Fibroblast of the aortic adventitia (primary cell): ENCODE results near the gene ANKLE2. TPM values are rescaled to one million over a fixed set of nuclear protein-coding genes. Genes with fewer than 3 reads are reported as not detected.
A peak's percentile ranks its signal among the peaks of the same experiment; 100 is the strongest.
"Not testable (repeated sequence)": the region's sequence is repeated elsewhere in the genome, so short reads cannot be mapped to it uniquely, and the experiment has no call there.

Experiments used
- DNase-seq: peaks from one replicate; pipeline ENCODE4 v3.0.0-alpha.2; 2010; ENCODE audit warnings: low read depth
- H3K4me3 ChIP-seq: 2 replicates; pipeline ENCODE4 v1.5.1; 2011; ENCODE audit warnings: low read depth, mild to moderate bottlenecking, control low read depth, low read length, moderate library complexity
- CTCF ChIP-seq: IDR thresholded peaks from 2 replicates; pipeline ENCODE4 v1.5.1; 2011; ENCODE audit warnings: mild to moderate bottlenecking, low read length, control low read depth, inconsistent platforms; ENCODE audit not compliant: insufficient read depth
- total RNA-seq: library from RNA; depleted of rRNA; stranded (reverse); fragments of >200 nt; gene quantifications from 2 replicates; pipeline ENCODE4 v1.2.3, GENCODE V29; 2012; ENCODE audit warnings: low replicate concordance

The ANKLE2 gene
- total RNA-seq, 1 donor = 68.4 TPM

GRCh38 chr12:132703641-132704040 lies 58.0 kb downstream of the ANKLE2 start:
- H3K4me3 ChIP-seq = no peak overlapping the region
- no peak for TF ChIP-seq CTCF
- no peak for DNase-seq

DNA sequence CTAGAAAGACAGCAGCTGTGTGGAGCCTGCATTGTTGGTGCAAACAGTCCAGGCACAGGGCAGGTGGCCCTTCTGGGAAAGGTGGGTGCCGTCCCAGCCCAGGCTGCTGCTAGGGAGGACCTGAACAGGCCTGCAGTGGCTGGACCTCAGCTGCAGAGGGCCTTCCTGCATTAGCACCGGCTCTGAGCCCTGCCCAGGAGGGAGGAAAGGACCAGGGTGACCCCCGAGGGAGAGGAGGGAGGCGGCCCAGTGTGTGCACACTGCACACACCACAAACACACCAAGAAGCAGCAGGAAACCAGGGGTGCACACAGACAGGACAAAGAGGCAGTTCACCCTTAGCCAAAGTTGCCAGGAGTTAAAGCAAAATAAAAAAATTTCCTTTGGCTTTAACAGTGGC lies 59.0 kb downstream of the ANKLE2 start:
- H3K4me3 ChIP-seq = no peak overlapping the region
- DNase-seq = no peak
- TF ChIP-seq CTCF = no peak

DNA sequence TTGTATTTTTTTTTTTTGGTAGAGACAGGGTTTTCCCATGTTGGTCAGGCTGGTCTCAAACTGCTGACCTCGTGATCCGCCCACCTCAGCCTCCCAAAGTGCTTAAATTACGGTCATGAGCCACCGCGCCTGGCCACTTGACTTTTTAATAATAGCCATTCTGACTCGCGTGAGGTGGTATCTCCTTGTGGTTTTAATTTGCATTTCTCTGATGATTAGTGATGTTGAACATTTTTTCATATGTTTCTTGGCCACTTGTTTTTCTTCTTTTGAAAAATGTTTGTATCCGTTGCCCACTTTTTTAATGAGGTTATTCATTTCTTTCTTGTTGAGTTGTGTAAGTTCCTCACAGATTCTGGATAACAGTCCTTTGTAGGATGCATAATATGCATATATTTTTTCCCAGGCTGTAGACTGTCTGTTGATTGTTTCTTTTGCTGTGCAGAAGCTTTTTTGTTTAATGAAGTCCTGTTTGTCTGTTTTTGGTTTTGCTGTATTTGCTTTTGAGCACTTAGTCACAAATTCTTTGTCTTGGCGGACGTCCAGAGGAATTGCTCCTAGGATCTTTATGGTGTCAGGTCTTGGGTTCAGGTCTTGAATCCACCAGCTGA lies 61.3 kb downstream of the ANKLE2 start:
- TF ChIP-seq CTCF = no peak
- H3K4me3 ChIP-seq = no peak overlapping the region
- DNase-seq = peak; percentile 15

DNA sequence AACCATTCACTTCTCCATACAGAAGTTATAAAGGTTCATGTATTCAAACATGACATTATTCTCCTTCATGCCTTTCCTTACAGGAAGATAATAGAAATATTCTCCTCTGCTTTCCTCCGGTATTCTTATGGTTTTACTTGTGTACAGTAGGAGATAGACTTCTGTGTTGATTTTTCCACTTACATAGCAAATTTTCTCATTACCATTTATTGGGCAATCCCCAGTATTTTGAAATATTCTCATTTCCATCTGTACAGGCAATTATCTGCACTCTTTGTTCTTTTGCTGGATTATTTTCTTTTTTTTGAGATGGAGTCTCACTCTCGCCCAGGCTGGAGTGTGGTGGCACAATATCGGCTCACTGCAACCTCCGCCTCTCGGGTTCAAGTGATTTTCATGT lies 63.3 kb downstream of the ANKLE2 start:
- DNase-seq = no peak
- no peak overlapping the region for H3K4me3 ChIP-seq
- TF ChIP-seq CTCF = no peak

- no peak for TF ChIP-seq CTCF
- H3K4me3 ChIP-seq = no peak overlapping the region
- no peak for DNase-seq
These were observed 66.2 kb downstream of the ANKLE2 start for GRCh38 chr12:132695431-132695830.

DNA sequence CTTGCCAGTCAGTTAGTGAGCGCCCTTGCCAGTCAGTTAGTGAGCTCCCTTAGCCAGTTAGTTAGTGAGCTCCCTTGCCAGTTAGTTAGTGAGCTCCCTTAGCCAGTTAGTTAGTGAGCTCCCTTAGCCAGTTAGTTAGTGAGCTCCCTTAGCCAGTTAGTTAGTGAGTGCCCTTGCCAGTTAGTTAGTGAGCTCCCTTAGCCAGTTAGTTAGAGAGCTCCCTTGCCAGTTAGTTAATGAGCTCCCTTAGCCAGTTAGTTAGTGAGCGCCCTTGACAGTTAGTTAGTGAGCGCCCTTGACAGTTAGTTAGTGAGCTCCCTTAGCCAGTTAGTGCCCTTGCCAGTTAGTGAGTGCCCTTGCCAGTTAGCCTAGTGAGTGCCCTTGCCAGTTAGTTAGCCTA lies 66.7 kb downstream of the ANKLE2 start:
- DNase-seq, H3K4me3 ChIP-seq: not testable (repeated sequence)

- not testable (repeated sequence) for DNase-seq, H3K4me3 ChIP-seq
These were observed 69.6 kb downstream of the ANKLE2 start for GRCh38 chr12:132692030-132692429.

- H3K4me3 ChIP-seq = no peak overlapping the region
- no peak for TF ChIP-seq CTCF
- no peak for DNase-seq
These were observed 71.5 kb downstream of the ANKLE2 start for GRCh38 chr12:132690112-132690511.
